Measurements from ENCODE around the gene ZNF277.

GRCh38 chr7:112201411-112201810, 5.1 kb upstream of the ZNF277 start:
- no peak for TF ChIP-seq POLR2A (IDR thresholded peaks at IDR 0.05)
- no peak for TF ChIP-seq CTCF (IDR thresholded peaks at IDR 0.05)
